Hindlimb muscle (tissue), 1 donor: ENCODE data around the gene DCAKD. TPM values are rescaled to one million over a fixed set of nuclear protein-coding genes. Genes with fewer than 3 reads are reported as not detected.

ENCODE experiments used
- polyA plus RNA-seq: library from polyadenylated mRNA; unstranded; fragments of 120-200 nt; gene quantifications from one replicate; pipeline ENCODE4 v1.2.1, GENCODE V29; 2013; ENCODE audit not compliant: insufficient read length

Gene DCAKD
- polyA plus RNA-seq, 1 donor = 33.4 TPM

Other genes with a start within 250 kb of the DCAKD start
- gene GJC1, start 221.3 kb downstream of the DCAKD start, polyA plus RNA-seq = 24.6 TPM
- 3.5 TPM for gene HIGD1B, start 203.7 kb downstream of the DCAKD start, polyA plus RNA-seq
- 66.6 TPM for gene EFTUD2, start 152.2 kb downstream of the DCAKD start, polyA plus RNA-seq
- 0.71 TPM for gene GFAP, start 136.1 kb downstream of the DCAKD start, polyA plus RNA-seq
- 8.8 TPM for gene KIF18B, start 103.9 kb downstream of the DCAKD start, polyA plus RNA-seq
- 1.5 TPM for gene C1QL1, start 83.3 kb downstream of the DCAKD start, polyA plus RNA-seq
- 39.0 TPM for gene NMT1, start 9.7 kb upstream of the DCAKD start, polyA plus RNA-seq
- gene PLCD3, start 80.9 kb upstream of the DCAKD start, polyA plus RNA-seq = 55.8 TPM
- gene ACBD4, start 84.1 kb upstream of the DCAKD start, polyA plus RNA-seq = 5.7 TPM
- gene HEXIM1, start 96.8 kb upstream of the DCAKD start, polyA plus RNA-seq = 22.7 TPM
- 9.1 TPM for gene HEXIM2, start 110.2 kb upstream of the DCAKD start, polyA plus RNA-seq
- 10.0 TPM for gene FMNL1, start 170.3 kb upstream of the DCAKD start, polyA plus RNA-seq
- not detected for gene SPATA32, start 210.5 kb upstream of the DCAKD start, polyA plus RNA-seq